ENCODE data around the gene CHCHD4. TPM values are rescaled to one million over a fixed set of nuclear protein-coding genes. Genes with fewer than 3 reads are reported as not detected.
A peak's percentile ranks its signal among the peaks of the same experiment; 100 is the strongest.

The CHCHD4 gene
- polyA plus RNA-seq, 2 of the 4 experiments (the other 2 are of a cell fraction), result 37.3 to 48.8 TPM

GRCh38 chr3:14170531-14171159 lies 46.0 kb upstream of the CHCHD4 start:
- H3K4me3 ChIP-seq, result no peak overlapping the region
- H3K27ac ChIP-seq, result peak overlapping the region; percentile 40 to 63; a peak in 4 of 6 replicates
- ATAC-seq (peak; percentile 52 to 77; a peak in 4 of 6 replicates), DNase-seq (ENCODE audit: low read depth in 1 of 2, low spot score in 1 of 2) (no peak), FAIRE-seq (no peak)
- ChIA-PET POLR2A (interaction anchor here (1.0 to 1.4 kb wide), 2 partner anchors 8 to 26 kb away, joined by 3 to 10 read pairs; partner anchors contain the start of genes LSM3 and XPC), CTCF (interaction anchor here (0.8 to 1.4 kb wide), 4 partner anchors 12 to 27 kb away, joined by 3 to 5 read pairs (median 4); no protein-coding TSS in a partner anchor)
- peaks cover 41% of the 10 kb centered on the region for H3K4me1 ChIP-seq
- H3K9me3 ChIP-seq, result no peaks in the 10 kb centered on the region
- TF ChIP-seq EHF (CRISPR knock-in tag; IDR thresholded peaks at IDR 0.05), result no peak
- TF ChIP-seq GATA3 (IDR thresholded peaks at IDR 0.05; ENCODE audit: borderline replicate concordance), result peak; percentile 50; the same call in 1 of the 2 replicates
- no peak for TF ChIP-seq ATOH8 (CRISPR knock-in tag; IDR thresholded peaks at IDR 0.05; ENCODE audit: low read depth)
- TF ChIP-seq CHD4 (IDR thresholded peaks at IDR 0.05; ENCODE audit: borderline replicate concordance), result no peak
- TF ChIP-seq POLR2A (IDR thresholded peaks at IDR 0.05; ENCODE audit: low read length), result no peak
- no peak for TF ChIP-seq MAZ (IDR thresholded peaks at IDR 0.05; ENCODE audit: borderline replicate concordance, low read depth, low read length)
- no peak for TF ChIP-seq PHF8 (IDR thresholded peaks at IDR 0.05; ENCODE audit: borderline replicate concordance, low read depth)
- TF ChIP-seq CHD2 (IDR thresholded peaks at IDR 0.05; ENCODE audit: low read length, partially characterized antibody), result no peak
- no peak for TF ChIP-seq NR3C1 (IDR thresholded peaks at IDR 0.05)
- no peak for TF ChIP-seq NFE2L2 (conservative IDR thresholded peaks at IDR 0.05; ENCODE audit: low read length)
- TF ChIP-seq FOSL2 (IDR thresholded peaks at IDR 0.05), result no peak
- peak; percentile 55 for TF ChIP-seq FOSL2 (CRISPR knock-in tag; IDR thresholded peaks at IDR 0.05)
- no peak for TF ChIP-seq POLR2AphosphoS2 (conservative IDR thresholded peaks at IDR 0.05; ENCODE audit: low read length)
- no peak for TF ChIP-seq RFX5 (IDR thresholded peaks at IDR 0.05)
- TF ChIP-seq MAFK (IDR thresholded peaks at IDR 0.05; ENCODE audit: partially characterized antibody), result no peak
- peak; percentile 36; the same call in 1 of the 2 replicates for TF ChIP-seq JUNB (IDR thresholded peaks at IDR 0.05)
- no peak for TF ChIP-seq CBX8 (IDR thresholded peaks at IDR 0.05)
- no peak for TF ChIP-seq KDM1A (IDR thresholded peaks at IDR 0.05; ENCODE audit: low read depth)
- H3K4me2 ChIP-seq, result peak overlapping the region; percentile 43; the same call in 2 of the 3 replicates
- 56% methylated on average over 2 of the region's 2 CpGs for WGBS (ENCODE audit: missing lambda C conversion rate)

- H3K9me3 ChIP-seq, result no peaks in the 10 kb centered on the region
- peaks cover 34% of the 10 kb centered on the region for H3K4me1 ChIP-seq
- H3K27ac ChIP-seq, result peak overlapping the region; percentile 40 to 63; a peak in 3 of 6 replicates
- CTCF ChIA-PET, result interaction anchor here (0.8 kb wide), 1 partner anchor 11 kb away, joined by 3 read pairs; no protein-coding TSS in a partner anchor
- no peak for TF ChIP-seq CEBPB (IDR thresholded peaks at IDR 0.05)
- no peak for TF ChIP-seq TFCP2L1 (CRISPR knock-in tag; IDR thresholded peaks at IDR 0.05)
- no peak for TF ChIP-seq POLR2A (IDR thresholded peaks at IDR 0.05; ENCODE audit: low read length)
- TF ChIP-seq ZNF302 (CRISPR knock-in tag; IDR thresholded peaks at IDR 0.05), result no peak
- TF ChIP-seq TP53 (CRISPR knock-in tag; IDR thresholded peaks at IDR 0.05), result no peak
- no peak for TF ChIP-seq USF2 (IDR thresholded peaks at IDR 0.05)
- TF ChIP-seq CBX2 (IDR thresholded peaks at IDR 0.05; ENCODE audit: borderline replicate concordance, low read depth), result no peak
- TF ChIP-seq NPAS2 (CRISPR knock-in tag; IDR thresholded peaks at IDR 0.05; ENCODE audit: borderline replicate concordance), result no peak
- no peak for TF ChIP-seq BCL3 (IDR thresholded peaks at IDR 0.05)
- TF ChIP-seq JUN (IDR thresholded peaks at IDR 0.05), result no peak
- no peak for TF ChIP-seq HDAC2 (IDR thresholded peaks at IDR 0.05)
- no peak for TF ChIP-seq KDM5A (IDR thresholded peaks at IDR 0.05)
- no peak for TF ChIP-seq ZC3H11A (IDR thresholded peaks at IDR 0.05)
- TF ChIP-seq ATOH8 (CRISPR knock-in tag; IDR thresholded peaks at IDR 0.05; ENCODE audit: low read depth), result no peak
- TF ChIP-seq KDM1A (IDR thresholded peaks at IDR 0.05; ENCODE audit: low read depth), result no peak
- TF ChIP-seq FOSL2 (IDR thresholded peaks at IDR 0.05), result no peak
- no peak for TF ChIP-seq FOSL2 (CRISPR knock-in tag; IDR thresholded peaks at IDR 0.05)
- TF ChIP-seq E2F6 (IDR thresholded peaks at IDR 0.05; ENCODE audit: borderline replicate concordance, low read depth), result no peak
- no peak overlapping the region; the same call in 2 of the 3 replicates for H3K4me2 ChIP-seq
- POLR2A ChIA-PET, result interaction anchor here (1.4 kb wide), 1 partner anchor 9 kb away, joined by 10 read pairs; the partner anchor contains the start of genes LSM3 and XPC
- no peak overlapping the region for H3K4me3 ChIP-seq
- DNase-seq (ENCODE audit: low read depth in 1 of 2, low spot score in 1 of 2), result no peak
- FAIRE-seq, result no peak
- no peak for ATAC-seq
These were observed 45.2 kb upstream of the CHCHD4 start for GRCh38 chr3:14169871-14170270.
